Fibroblast of mammary gland (primary cell): ENCODE results near the gene CD59.

ENCODE experiments used
- DNase-seq: peaks from one replicate; pipeline ENCODE4 v3.0.0-alpha.2; 2010; ENCODE audit warnings: low read depth
- H3K4me3 ChIP-seq: 2 replicates; pipeline ENCODE4 v1.5.1; 2011; ENCODE audit warnings: low read depth, mild to moderate bottlenecking, low read length, moderate library complexity; ENCODE audit not compliant: control insufficient read depth
- CTCF ChIP-seq: conservative IDR thresholded peaks from 2 replicates; pipeline ENCODE4 v1.5.1; 2011; ENCODE audit warnings: low read depth, low read length, inconsistent platforms; ENCODE audit not compliant: control insufficient read depth, insufficient read depth

CD59 gene

GRCh38 chr11:33747979-33748378, 11.8 kb upstream of the CD59 start:
- no peak overlapping the region for H3K4me3 ChIP-seq
- no peak for TF ChIP-seq CTCF
- DNase-seq, result no peak

- no peak overlapping the region for H3K4me3 ChIP-seq
- no peak for TF ChIP-seq CTCF
- no peak for DNase-seq
Observed at GRCh38 chr11:33743291-33743690, 7.1 kb upstream of the CD59 start.

GRCh38 chr11:33742249-33742851, 6.1 kb upstream of the CD59 start:
- H3K4me3 ChIP-seq, result no peak overlapping the region
- peak; percentile 55 for DNase-seq
- TF ChIP-seq CTCF, result peak; percentile 46

GRCh38 chr11:33741806-33742205, 5.6 kb upstream of the CD59 start:
- no peak for TF ChIP-seq CTCF
- no peak for DNase-seq
- no peak overlapping the region for H3K4me3 ChIP-seq

- H3K4me3 ChIP-seq, result no peak overlapping the region
- no peak for TF ChIP-seq CTCF
- peak; percentile 49 for DNase-seq
Observed at GRCh38 chr11:33737362-33737821, 1.2 kb upstream of the CD59 start.

GRCh38 chr11:33735271-33736147, 714 bp downstream of the CD59 start:
- no peak for DNase-seq
- TF ChIP-seq CTCF, result no peak
- H3K4me3 ChIP-seq, result peak overlapping the region; percentile 75
